ENCODE data around the gene POSTN.

Gene POSTN

GRCh38 chr13:37617173-37617572 is 18.6 kb upstream of the POSTN start:
- Histone ChIP-seq H3K27me3 (ENCODE audit: control insufficient read depth, insufficient read depth, low read length) (no peaks in the 10 kb centered on the region), H3K9me3 (ENCODE audit: control insufficient read depth, low read length) (no peaks in the 10 kb centered on the region), H3K4me3 (ENCODE audit: low read length) (no peak overlapping the region), H3K9ac (ENCODE audit: low read length) (no peak overlapping the region), H3K36me3 (ENCODE audit: control insufficient read depth, insufficient read depth, low read length) (no peaks in the 10 kb centered on the region), H3K4me1 (ENCODE audit: control insufficient read depth, insufficient read depth, low read length) (no peaks in the 10 kb centered on the region)

- H3K9ac ChIP-seq (ENCODE audit: low read length), result no peak overlapping the region
- no peaks in the 10 kb centered on the region for H3K36me3 ChIP-seq (ENCODE audit: control insufficient read depth, insufficient read depth, low read length)
- no peak overlapping the region for H3K4me3 ChIP-seq (ENCODE audit: low read length)
- H3K4me1 ChIP-seq (ENCODE audit: control insufficient read depth, insufficient read depth, low read length), result no peaks in the 10 kb centered on the region
- no peaks in the 10 kb centered on the region for H3K9me3 ChIP-seq (ENCODE audit: control insufficient read depth, low read length)
- no peaks in the 10 kb centered on the region for H3K27me3 ChIP-seq (ENCODE audit: control insufficient read depth, insufficient read depth, low read length)
These were observed 17.6 kb upstream of the POSTN start for GRCh38 chr13:37616131-37616530.

- H3K4me3 ChIP-seq (ENCODE audit: low read length), result no peak overlapping the region
- no peaks in the 10 kb centered on the region for H3K4me1 ChIP-seq (ENCODE audit: control insufficient read depth, insufficient read depth, low read length)
- H3K9ac ChIP-seq (ENCODE audit: low read length), result no peak overlapping the region
- no peaks in the 10 kb centered on the region for H3K9me3 ChIP-seq (ENCODE audit: control insufficient read depth, low read length)
- no peaks in the 10 kb centered on the region for H3K36me3 ChIP-seq (ENCODE audit: control insufficient read depth, insufficient read depth, low read length)
- H3K27me3 ChIP-seq (ENCODE audit: control insufficient read depth, insufficient read depth, low read length), result no peaks in the 10 kb centered on the region
These were observed 16.7 kb upstream of the POSTN start for GRCh38 chr13:37615276-37615675.

GRCh38 chr13:37613638-37614037 is 15.1 kb upstream of the POSTN start:
- Histone ChIP-seq H3K9ac (ENCODE audit: low read length) (no peak overlapping the region), H3K4me3 (ENCODE audit: low read length) (no peak overlapping the region), H3K27me3 (ENCODE audit: control insufficient read depth, insufficient read depth, low read length) (no peaks in the 10 kb centered on the region), H3K9me3 (ENCODE audit: control insufficient read depth, low read length) (no peaks in the 10 kb centered on the region), H3K36me3 (ENCODE audit: control insufficient read depth, insufficient read depth, low read length) (no peaks in the 10 kb centered on the region), H3K4me1 (ENCODE audit: control insufficient read depth, insufficient read depth, low read length) (no peaks in the 10 kb centered on the region)

- Histone ChIP-seq H3K4me1 (ENCODE audit: control insufficient read depth, insufficient read depth, low read length) (no peaks in the 10 kb centered on the region), H3K9ac (ENCODE audit: low read length) (no peak overlapping the region), H3K4me3 (ENCODE audit: low read length) (no peak overlapping the region), H3K36me3 (ENCODE audit: control insufficient read depth, insufficient read depth, low read length) (no peaks in the 10 kb centered on the region), H3K27me3 (ENCODE audit: control insufficient read depth, insufficient read depth, low read length) (no peaks in the 10 kb centered on the region), H3K9me3 (ENCODE audit: control insufficient read depth, low read length) (no peaks in the 10 kb centered on the region)
These were observed 14.7 kb upstream of the POSTN start for GRCh38 chr13:37613236-37613635.

- Histone ChIP-seq H3K27me3 (ENCODE audit: control insufficient read depth, insufficient read depth, low read length) (no peaks in the 10 kb centered on the region), H3K9ac (ENCODE audit: low read length) (no peak overlapping the region), H3K36me3 (ENCODE audit: control insufficient read depth, insufficient read depth, low read length) (no peaks in the 10 kb centered on the region), H3K4me3 (ENCODE audit: low read length) (no peak overlapping the region), H3K4me1 (ENCODE audit: control insufficient read depth, insufficient read depth, low read length) (no peaks in the 10 kb centered on the region), H3K9me3 (ENCODE audit: control insufficient read depth, low read length) (no peaks in the 10 kb centered on the region)
These were observed 10.3 kb upstream of the POSTN start for GRCh38 chr13:37608750-37609339.

- Histone ChIP-seq H3K9me3 (ENCODE audit: control insufficient read depth, low read length) (no peaks in the 10 kb centered on the region), H3K4me3 (ENCODE audit: low read length) (no peak overlapping the region), H3K9ac (ENCODE audit: low read length) (no peak overlapping the region)
These were observed 4.3 kb upstream of the POSTN start for GRCh38 chr13:37602733-37603381.

GRCh38 chr13:37601648-37602440 is 3.3 kb upstream of the POSTN start:
- no peak overlapping the region for H3K4me3 ChIP-seq (ENCODE audit: low read length)

More at GRCh38 chr13:37602733-37603381, 4.3 kb upstream of the POSTN start:
- Histone ChIP-seq H3K36me3 (ENCODE audit: control insufficient read depth, insufficient read depth, low read length) (no peaks in the 10 kb centered on the region), H3K4me1 (ENCODE audit: control insufficient read depth, insufficient read depth, low read length) (no peaks in the 10 kb centered on the region), H3K27me3 (ENCODE audit: control insufficient read depth, insufficient read depth, low read length) (no peaks in the 10 kb centered on the region)

GRCh38 chr13:37599519-37599918 is 951 bp upstream of the POSTN start:
- Histone ChIP-seq H3K27me3 (ENCODE audit: control insufficient read depth, insufficient read depth, low read length) (no peaks in the 10 kb centered on the region), H3K9ac (ENCODE audit: low read length) (no peak overlapping the region)

More at GRCh38 chr13:37601648-37602440, 3.3 kb upstream of the POSTN start:
- H3K27me3 ChIP-seq (ENCODE audit: control insufficient read depth, insufficient read depth, low read length), result no peaks in the 10 kb centered on the region
- no peaks in the 10 kb centered on the region for H3K36me3 ChIP-seq (ENCODE audit: control insufficient read depth, insufficient read depth, low read length)
- H3K9ac ChIP-seq (ENCODE audit: low read length), result no peak overlapping the region
- no peaks in the 10 kb centered on the region for H3K4me1 ChIP-seq (ENCODE audit: control insufficient read depth, insufficient read depth, low read length)
- H3K9me3 ChIP-seq (ENCODE audit: control insufficient read depth, low read length), result no peaks in the 10 kb centered on the region

GRCh38 chr13:37597477-37598025 is 1.0 kb downstream of the POSTN start:
- H3K36me3 ChIP-seq (ENCODE audit: control insufficient read depth, insufficient read depth, low read length), result no peaks in the 10 kb centered on the region
- H3K4me1 ChIP-seq (ENCODE audit: control insufficient read depth, insufficient read depth, low read length), result no peaks in the 10 kb centered on the region
- H3K9me3 ChIP-seq (ENCODE audit: control insufficient read depth, low read length), result no peaks in the 10 kb centered on the region
- no peaks in the 10 kb centered on the region for H3K27me3 ChIP-seq (ENCODE audit: control insufficient read depth, insufficient read depth, low read length)
- H3K9ac ChIP-seq (ENCODE audit: low read length), result no peak overlapping the region
- H3K4me3 ChIP-seq (ENCODE audit: low read length), result no peak overlapping the region

More at GRCh38 chr13:37599519-37599918, 951 bp upstream of the POSTN start:
- Histone ChIP-seq H3K4me1 (ENCODE audit: control insufficient read depth, insufficient read depth, low read length) (no peaks in the 10 kb centered on the region), H3K9me3 (ENCODE audit: control insufficient read depth, low read length) (no peaks in the 10 kb centered on the region), H3K4me3 (ENCODE audit: low read length) (no peak overlapping the region), H3K36me3 (ENCODE audit: control insufficient read depth, insufficient read depth, low read length) (no peaks in the 10 kb centered on the region)

GRCh38 chr13:37596805-37597204 is 1.8 kb downstream of the POSTN start:
- Histone ChIP-seq H3K4me1 (ENCODE audit: control insufficient read depth, insufficient read depth, low read length) (no peaks in the 10 kb centered on the region), H3K9me3 (ENCODE audit: control insufficient read depth, low read length) (no peaks in the 10 kb centered on the region), H3K27me3 (ENCODE audit: control insufficient read depth, insufficient read depth, low read length) (no peaks in the 10 kb centered on the region), H3K36me3 (ENCODE audit: control insufficient read depth, insufficient read depth, low read length) (no peaks in the 10 kb centered on the region), H3K9ac (ENCODE audit: low read length) (no peak overlapping the region), H3K4me3 (ENCODE audit: low read length) (no peak overlapping the region)

- no peaks in the 10 kb centered on the region for H3K36me3 ChIP-seq (ENCODE audit: control insufficient read depth, insufficient read depth, low read length)
- no peak overlapping the region for H3K9ac ChIP-seq (ENCODE audit: low read length)
- H3K27me3 ChIP-seq (ENCODE audit: control insufficient read depth, insufficient read depth, low read length), result no peaks in the 10 kb centered on the region
- H3K4me1 ChIP-seq (ENCODE audit: control insufficient read depth, insufficient read depth, low read length), result no peaks in the 10 kb centered on the region
- no peak overlapping the region for H3K4me3 ChIP-seq (ENCODE audit: low read length)
- H3K9me3 ChIP-seq (ENCODE audit: control insufficient read depth, low read length), result no peaks in the 10 kb centered on the region
These were observed 3.4 kb downstream of the POSTN start for GRCh38 chr13:37595162-37595561.

All from mucosa of stomach (tissue), 1 donor.